GM19351 (cell line): ENCODE measurements around the gene GSG1L2.

Experiments used
- ATAC-seq: cut with Tn5 transposase; IDR thresholded peaks from one replicate; pipeline ENCODE4 v1.9.1; 2021; ENCODE audit warnings: mild to moderate bottlenecking, moderate library complexity; ENCODE audit not compliant: unreplicated experiment

GSG1L2 gene

DNA sequence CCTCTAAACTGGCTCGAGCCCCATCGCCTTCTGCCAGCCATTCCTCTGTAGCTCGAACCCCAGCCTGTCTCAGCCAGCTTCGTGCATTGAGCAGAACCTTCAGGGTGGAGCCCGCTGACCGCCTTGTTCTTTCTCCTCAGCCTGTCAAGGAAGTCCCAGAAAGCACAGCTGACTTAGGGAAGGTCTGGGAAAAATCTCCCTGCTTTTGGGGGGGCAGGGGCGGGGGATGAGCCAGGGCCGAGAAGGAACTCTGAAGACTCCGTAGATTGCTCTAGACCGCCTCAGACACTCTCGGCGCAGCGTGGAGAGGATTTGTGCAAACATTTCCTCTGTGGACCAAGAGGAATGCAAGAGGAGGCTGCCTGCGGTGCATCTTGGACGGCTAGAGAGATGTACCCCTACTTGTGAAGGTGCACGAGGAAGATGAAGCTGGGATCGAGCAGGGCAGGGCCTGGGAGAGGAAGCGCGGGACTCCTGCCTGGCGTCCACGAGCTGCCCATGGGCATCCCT lies 3.8 kb upstream of the GSG1L2 start, which contains the start of gene GLP2R:
Gene GLP2R (plus strand): TSS at position 284 of the 510 bp plus-strand sequence. CDS start 140 bp downstream, at position 424.
- ATAC-seq, result no peak

DNA sequence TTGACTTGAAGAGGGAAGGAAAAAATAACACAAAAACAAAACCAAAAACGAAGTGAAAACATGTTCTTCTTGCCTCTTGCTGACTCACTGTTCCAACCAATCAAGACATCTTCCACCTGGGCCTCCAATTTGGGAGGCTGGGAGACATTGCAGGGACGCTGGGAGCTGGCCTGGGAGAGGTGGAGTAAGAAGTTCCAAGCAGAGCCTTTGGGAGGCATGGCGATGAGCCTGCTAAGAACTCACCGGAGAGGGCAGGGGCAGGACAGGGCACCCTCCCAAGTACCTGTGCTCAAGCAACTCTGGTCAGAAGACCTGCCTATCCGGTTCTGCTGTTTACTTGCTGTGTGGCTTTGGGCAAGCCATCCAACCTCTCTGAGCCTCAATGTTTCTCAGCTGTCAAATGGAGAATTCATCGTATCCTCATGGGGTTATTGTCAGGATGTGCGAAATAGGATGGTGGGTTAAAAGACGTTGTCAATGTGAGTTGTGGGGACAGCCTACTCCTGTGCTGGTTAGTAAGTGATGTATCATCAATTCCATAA lies 3.0 kb upstream of the GSG1L2 start:
- ATAC-seq, result no peak

- no peak for ATAC-seq
Measured at GRCh38 chr17:9824094-9824493, 2.2 kb upstream of the GSG1L2 start.

GRCh38 chr17:9820448-9820847 lies 1.4 kb downstream of the GSG1L2 start:
- no peak for ATAC-seq

- no peak for ATAC-seq
Measured at GRCh38 chr17:9818760-9819159, 3.1 kb downstream of the GSG1L2 start.

DNA sequence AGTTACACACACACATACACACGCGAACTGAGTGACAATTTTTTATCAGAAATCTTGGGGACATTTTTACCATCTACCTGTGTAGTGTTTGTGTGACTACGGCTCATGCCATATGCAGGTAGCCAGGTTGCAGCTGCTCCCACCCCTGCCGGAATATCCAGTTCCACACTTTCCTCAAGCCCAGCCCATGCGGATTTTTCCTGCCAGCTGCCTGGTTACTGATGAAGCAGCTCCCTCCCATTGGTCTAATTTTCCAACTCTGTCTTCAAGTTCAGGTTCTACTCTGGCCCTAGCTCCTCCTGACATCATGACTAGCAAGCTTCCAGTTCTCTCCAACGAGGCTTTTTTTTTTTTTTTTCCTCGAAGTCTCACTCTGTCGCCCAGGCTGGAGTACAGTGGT lies 4.8 kb downstream of the GSG1L2 start:
- no peak for ATAC-seq

GRCh38 chr17:9816472-9816871 lies 5.4 kb downstream of the GSG1L2 start:
- ATAC-seq, result no peak

GRCh38 chr17:9814337-9814945 lies 7.4 kb downstream of the GSG1L2 start:
- no peak for ATAC-seq

DNA sequence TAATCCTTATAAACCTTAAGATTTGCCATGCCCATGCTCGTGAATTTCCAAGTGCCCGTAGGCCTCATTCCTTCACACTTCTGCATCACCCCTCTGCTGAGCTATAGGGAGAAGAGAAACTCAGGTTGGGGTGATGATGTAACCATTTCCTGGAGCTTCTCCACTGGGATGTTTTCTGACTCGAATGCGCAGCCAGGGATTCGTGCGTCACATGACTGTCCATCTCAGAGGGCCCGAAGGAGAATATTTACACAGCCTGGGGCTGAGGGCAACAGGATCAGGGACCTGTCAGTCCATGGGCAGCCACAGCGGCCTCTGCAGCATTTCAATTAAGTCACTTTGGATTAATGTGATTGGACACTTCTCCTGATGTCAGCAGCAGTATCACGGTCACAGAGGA lies 8.7 kb downstream of the GSG1L2 start:
- ATAC-seq, result no peak

DNA sequence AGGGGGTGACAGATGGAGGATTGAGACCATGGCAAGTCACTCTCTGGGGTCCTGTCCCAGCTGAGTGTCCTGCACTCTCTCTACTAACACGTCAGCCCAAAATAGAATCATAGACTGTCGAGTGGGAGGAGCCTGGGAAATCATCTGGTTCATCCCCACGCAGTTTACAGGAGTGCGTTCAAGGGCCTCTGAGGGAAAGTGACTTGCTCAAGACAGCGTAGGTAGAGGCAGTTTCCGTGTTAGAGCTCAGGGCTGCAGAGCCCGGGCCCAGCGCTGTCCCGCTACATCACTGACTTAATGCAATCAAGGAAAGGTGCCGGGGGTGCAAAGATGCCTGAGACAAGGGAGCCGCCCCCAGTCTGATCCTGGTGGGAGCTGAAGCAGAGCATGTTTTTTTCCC lies 10.3 kb downstream of the GSG1L2 start:
- no peak for ATAC-seq

GRCh38 chr17:9811086-9811485 lies 10.8 kb downstream of the GSG1L2 start:
- ATAC-seq, result no peak

GRCh38 chr17:9810100-9810949 lies 11.6 kb downstream of the GSG1L2 start:
- no peak for ATAC-seq

DNA sequence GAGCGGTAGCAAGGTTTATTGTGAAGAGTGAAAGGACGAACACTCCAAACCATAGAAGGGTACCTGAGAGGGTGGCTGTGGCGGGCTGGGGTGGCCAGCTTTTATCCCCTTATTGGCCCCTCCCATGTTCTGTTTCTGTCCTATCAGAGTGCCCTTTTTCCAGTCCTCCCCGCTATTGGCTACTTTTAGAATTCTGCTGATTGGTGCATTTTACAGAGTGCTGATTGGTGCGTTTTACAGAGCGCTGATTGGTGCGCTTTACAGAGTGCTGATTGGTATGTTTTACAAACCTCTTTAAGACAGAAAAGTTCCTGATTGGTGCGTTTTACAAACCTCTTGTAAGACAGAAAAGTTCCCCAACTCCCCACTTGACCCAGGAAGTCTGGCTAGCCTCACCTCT lies 12.5 kb downstream of the GSG1L2 start:
- no peak for ATAC-seq

DNA sequence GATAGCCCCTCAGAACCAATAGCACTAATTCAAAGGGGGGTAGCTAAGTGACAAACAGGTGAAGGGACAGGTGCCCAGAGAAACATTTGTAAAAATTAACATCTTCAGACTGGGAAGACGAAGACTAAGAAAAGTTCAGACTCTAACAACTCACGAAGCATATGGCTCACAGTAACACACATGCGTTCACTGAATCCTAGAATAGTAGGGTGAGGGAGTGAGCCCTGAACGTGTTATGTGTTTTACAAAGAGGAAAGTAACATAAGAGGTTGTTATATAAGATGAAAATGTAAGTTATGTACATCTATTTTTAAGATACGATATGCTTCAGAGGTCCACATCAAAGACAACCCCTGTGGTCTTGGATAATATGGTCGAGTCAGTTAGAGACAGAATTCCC lies 15.2 kb downstream of the GSG1L2 start:
- ATAC-seq, result no peak

DNA sequence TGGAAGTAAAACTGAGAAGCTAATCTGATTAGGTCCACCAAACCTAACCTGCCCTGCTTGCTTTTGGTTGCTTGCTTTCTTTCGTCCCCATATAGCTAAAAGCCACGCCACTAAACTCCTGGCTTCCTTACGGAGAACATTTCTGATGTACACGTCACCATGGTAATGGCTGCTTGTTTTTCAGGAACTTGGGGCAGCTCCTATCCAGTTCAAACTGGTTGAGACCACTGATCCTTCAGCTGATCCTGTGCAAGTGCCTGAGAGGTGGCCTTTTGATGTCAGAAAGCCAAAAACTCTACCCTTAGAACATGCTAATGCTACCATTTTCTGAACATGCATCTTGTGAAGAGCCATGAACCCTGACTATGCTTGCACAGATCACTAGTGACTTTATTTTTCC lies 16.1 kb downstream of the GSG1L2 start:
- ATAC-seq, result no peak

GRCh38 chr17:9802697-9803096 lies 19.2 kb downstream of the GSG1L2 start:
- ATAC-seq, result no peak

DNA sequence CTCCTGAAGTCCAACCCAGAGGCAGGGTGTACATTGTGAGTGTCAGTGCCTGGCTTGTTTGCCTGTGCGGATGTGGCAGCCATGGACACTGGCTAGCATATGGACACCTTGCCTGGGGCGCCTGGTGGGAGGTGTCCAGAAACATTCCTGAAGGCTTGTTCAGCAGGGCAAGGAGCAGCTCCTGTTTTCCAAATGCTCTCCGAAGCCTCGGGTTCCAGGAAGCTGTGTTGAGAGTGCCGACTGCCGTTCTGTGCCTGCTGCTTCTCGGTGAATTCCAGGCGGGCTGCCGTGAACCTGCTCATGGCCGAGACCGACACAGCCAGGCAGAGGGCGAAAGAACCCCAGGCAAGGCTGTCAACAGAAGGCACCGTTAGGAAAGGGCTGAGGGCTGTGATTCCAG lies 19.6 kb downstream of the GSG1L2 start:
- no peak for ATAC-seq

DNA sequence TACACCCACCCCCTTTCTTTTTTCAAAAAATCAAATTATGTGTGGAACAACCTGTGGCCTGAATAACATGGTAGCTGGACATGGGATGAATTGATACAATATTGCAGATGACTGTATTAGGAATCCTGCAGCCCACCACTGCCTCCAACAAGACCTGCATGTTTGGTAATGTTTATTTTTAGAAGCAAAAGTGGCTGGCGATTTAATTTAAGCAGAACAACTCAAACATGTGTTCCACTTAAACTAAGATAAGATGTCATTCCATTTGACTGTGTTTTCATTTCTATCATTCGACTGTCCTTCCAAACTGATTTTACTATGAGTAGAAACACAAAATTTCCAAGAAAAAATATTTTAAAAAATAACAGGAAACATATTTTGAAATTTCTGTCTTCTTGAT lies 20.4 kb downstream of the GSG1L2 start:
- no peak for ATAC-seq

- no peak for ATAC-seq
Measured at GRCh38 chr17:9798724-9799123, 23.2 kb downstream of the GSG1L2 start.

DNA sequence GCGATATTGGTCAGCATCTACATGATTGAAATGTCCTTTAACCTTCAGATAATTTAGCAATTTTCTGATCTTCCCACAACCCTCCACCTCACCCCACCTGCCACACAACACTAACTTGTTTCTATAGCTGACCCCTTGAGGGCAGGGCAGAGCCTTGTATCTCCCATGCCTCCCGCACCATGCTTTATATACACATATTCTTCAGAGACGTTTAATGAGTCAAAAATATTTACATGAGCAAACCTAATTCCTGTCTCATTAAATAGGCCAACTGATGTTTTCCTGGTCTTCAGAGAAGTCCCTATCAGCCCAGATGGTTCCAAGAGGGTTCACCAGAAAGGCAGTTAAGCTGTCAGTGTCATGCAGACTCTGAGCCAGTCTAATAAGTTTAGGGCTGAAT lies 23.9 kb downstream of the GSG1L2 start:
- no peak for ATAC-seq

GRCh38 chr17:9792181-9792840 lies 29.6 kb downstream of the GSG1L2 start:
- ATAC-seq, result no peak
